NCI-H774 (cell line): ENCODE data around the gene CALN1.

ENCODE experiments used
- DNase-seq: peaks from one replicate; lab custom pipeline; 2025; lab: John Stamatoyannopoulos, UW

Gene CALN1

GRCh38 chr7:71793251-71793650, 618.9 kb downstream of the CALN1 start:
- no peak for DNase-seq

DNA sequence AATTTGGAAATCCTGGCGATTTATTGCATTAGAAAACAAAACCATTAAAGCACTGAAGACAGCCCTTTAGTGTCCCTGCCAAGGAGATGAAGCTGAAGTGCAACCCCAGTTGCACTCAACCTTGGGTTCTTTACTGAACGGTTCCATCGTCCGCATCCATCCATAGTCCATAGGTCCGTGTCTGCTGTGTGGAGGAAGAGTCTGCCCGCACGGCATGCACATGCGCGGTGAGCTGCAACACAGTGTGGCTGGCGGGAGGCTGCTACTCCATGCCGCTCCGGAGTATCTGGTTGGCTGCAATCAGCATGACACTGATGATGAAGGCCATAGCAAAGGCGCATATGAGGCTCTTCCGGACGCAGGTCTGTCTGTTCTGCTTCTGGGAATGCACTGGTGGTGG, 624.6 kb downstream of the CALN1 start:
- no peak for DNase-seq

DNA sequence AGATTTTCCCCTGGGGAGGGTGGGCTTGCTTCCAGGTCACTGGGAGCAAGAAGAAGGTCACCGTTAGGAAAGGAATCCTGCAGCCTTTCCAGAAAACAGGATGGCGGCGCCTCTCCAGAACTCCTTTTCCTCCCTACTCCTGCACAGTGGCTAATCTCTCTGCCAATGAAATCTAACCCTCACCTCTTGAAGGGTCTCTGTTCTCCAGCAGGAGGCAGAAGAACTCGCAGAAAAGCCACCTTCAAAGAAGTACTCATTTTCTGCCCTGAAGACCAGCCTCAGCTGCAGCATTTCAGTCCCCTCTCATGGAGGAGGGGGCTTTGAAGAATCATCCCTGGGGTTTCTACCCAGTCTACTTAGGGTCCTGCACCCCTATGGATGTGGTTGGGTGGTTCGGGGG, 626.9 kb downstream of the CALN1 start:
- no peak for DNase-seq

DNA sequence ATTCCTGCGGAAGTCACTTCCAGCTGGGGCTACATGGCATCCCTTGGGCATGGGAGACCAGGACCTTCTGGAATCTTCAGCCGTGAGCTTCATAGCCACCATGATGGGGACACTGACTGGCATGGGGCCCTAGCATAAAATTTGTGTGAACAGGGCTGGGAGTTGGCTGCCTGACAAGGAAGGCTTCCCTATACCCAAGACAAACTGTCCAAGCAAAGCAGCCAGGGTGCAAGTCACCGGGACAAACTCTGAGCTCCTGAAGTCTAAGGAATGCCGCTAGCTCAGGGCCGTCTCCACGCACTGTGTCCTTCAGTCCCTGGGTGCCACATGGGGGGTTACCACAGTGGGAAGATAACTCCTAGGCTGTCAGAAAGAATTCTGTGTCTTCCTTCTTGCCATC, 627.4 kb downstream of the CALN1 start:
- no peak for DNase-seq

DNA sequence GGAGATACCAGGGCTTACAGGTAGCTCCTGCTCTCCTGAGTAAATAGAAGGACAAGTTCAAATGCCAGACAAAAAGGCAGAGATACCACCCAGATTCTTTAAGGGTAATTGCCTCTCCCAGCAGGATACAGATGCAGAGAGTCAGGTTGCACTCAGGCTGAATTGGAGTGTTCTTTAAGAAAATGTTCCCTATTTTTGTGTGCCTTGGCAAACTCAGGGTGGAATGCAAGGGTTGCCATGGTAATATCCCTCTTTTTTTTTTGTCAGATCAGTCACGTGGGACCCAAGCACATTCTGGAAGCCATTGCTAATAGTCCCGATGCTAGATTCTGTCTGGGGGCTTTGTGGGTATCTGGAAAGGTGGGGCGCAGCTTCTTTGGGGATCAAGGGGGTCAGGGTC, 628.0 kb downstream of the CALN1 start:
- DNase-seq = no peak

DNA sequence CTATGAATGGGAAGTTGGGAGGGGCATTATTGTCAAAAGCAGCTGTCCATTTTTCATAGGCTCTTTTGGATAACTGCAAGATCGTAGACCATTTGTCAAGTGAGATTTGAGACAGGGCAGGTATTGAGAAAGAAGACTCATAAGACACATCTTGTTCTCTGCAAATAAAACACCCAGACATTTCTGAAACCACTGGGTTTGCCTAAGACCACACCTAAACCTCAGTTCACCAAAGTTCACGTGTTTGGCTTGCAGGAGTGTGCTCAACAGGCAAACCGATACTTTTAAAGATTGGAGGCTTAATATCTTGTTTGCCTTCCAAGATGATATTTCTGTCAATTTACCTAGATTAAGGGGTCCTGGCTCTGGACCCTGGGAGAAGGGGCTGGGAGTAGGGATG, 628.4 kb downstream of the CALN1 start:
- no peak for DNase-seq

- DNase-seq = no peak
These were observed 630.1 kb downstream of the CALN1 start for GRCh38 chr7:71782051-71782450.

DNA sequence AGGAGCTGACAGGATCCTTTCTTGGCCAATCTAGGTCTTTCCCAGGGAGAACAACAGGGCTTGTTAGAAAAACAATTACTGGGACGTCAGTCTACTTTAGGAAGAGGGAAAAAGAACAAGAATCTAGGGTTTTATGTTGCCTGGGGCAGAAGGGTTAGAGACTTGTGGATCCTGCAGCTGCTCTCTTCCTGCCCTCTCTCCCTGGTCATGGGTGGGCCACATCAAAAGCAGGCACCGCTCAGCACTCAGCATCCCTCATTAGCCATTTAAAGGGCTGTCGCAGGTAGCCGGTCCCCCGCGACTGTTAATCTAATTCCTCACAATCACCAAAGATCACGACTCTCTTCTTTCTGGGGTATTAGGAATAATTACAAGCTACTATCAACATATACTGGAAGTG, 631.9 kb downstream of the CALN1 start:
- DNase-seq = no peak

- DNase-seq = no peak
These were observed 634.9 kb downstream of the CALN1 start for GRCh38 chr7:71777278-71777677.

- DNase-seq = no peak
These were observed 635.4 kb downstream of the CALN1 start for GRCh38 chr7:71776726-71777125.

DNA sequence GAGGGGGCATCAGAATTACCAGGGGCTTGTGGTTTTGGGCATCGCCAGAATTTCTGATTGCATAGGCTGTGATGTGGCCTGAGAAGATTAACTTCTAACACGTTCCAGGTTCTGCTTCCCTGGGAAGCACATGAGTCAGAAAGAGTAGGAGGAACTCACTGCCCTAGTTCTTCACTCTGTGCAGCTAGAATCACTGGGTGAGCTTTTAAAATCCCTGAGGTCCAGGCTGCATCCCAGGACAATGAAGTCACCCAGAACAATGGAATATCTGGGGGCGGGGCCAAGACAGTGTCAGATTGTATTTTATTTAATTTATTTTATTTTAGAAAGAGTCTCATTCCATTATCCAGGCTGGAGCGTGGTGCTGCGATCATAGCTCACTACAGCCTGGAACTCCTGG, 636.5 kb downstream of the CALN1 start:
- DNase-seq = no peak

GRCh38 chr7:71772779-71773178, 639.4 kb downstream of the CALN1 start:
- no peak for DNase-seq

DNA sequence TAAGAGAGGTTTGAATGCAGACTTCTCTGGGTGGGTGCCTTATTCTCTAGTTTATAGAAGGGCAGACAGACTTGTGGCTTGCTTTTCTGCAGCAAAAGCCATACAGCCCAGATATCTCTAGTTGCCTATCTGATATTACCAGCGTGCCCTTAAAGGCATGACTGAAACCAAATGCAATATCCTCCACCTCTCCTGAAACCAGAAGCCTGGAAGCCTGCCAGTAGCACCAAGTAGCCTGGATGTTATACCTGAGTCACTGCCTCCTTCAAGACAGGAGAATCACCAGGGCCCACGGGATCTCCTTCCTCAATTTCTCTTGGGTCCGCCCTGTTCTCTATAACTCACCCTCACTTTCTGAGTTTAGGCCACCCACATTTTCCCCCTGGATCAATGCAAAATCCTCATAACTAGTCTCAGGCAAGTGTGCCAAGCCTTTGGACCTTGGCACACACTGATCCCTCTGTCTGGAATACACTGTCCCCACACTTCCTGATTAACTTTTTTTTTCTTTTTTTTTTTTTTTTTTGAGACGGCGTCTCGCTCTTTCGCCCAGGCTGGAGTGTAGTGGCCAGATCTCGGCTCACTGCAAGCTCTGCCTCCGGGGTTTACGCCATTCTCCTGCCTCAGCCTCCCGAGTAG, 641.8 kb downstream of the CALN1 start:
- DNase-seq = no peak

- no peak for DNase-seq
These were observed 642.8 kb downstream of the CALN1 start for GRCh38 chr7:71769326-71769725.

DNA sequence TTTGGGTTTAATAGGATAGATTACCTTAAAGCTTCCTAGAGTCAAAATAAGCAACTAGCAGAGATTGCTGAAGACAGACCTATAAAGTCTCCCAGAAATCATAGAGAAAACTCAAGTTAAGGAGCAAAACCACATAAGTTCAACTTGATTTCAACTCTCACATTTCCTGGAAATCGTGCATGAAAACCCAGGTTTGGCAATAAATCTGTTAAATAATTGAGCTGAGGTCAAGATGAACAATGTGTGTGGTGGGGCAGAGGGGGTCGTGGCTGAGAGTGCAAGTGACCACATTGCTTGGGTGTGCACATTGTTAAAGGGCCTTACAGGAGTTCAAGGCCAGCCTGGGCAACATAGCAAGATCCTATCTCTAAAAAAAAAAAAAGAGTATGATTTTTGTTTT, 643.7 kb downstream of the CALN1 start:
- DNase-seq = no peak

DNA sequence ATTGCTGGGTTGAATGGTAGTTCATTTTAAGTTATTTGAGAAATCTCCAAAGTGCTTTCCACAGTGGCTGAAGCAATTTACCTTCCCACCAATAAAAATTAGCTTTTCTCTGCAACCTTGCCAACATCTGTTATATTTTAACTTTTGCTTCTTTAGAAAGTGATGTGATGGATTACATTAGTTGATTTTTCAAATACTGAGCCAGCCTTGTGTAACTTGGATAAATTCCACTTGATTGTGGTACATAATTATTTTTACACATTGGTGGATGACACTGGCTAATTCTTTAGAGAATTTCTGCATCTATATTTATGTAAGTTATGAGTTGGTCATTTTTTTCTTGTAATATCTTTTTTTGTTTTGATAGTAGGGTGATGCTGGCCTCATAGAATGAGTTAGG, 646.1 kb downstream of the CALN1 start:
- DNase-seq = no peak

GRCh38 chr7:71761336-71761735, 650.8 kb downstream of the CALN1 start:
- no peak for DNase-seq

- no peak for DNase-seq
These were observed 657.3 kb downstream of the CALN1 start for GRCh38 chr7:71754828-71755227.

- no peak for DNase-seq
These were observed 658.0 kb downstream of the CALN1 start for GRCh38 chr7:71753956-71754664.

- DNase-seq = no peak
These were observed 658.9 kb downstream of the CALN1 start for GRCh38 chr7:71753236-71753635.

- peak; percentile 75 for DNase-seq
These were observed 659.8 kb downstream of the CALN1 start for GRCh38 chr7:71752171-71752935.

GRCh38 chr7:71750290-71750689, 661.8 kb downstream of the CALN1 start:
- DNase-seq = no peak

GRCh38 chr7:71746006-71746405, 666.1 kb downstream of the CALN1 start:
- no peak for DNase-seq
